Fibroblast of skin of scalp (primary cell): ENCODE data around the gene ADARB2.
"Not testable (repeated sequence)": the region's sequence is repeated elsewhere in the genome, so short reads cannot be mapped to it uniquely, and the experiment has no call there.

ENCODE experiments used
- DNase-seq: peaks from one replicate; pipeline ENCODE4 v3.0.0-alpha.2; 2013

The ADARB2 gene

GRCh38 chr10:1272777-1273161 is 464.6 kb downstream of the ADARB2 start:
- no peak for DNase-seq

- no peak for DNase-seq
These were observed 465.1 kb downstream of the ADARB2 start for GRCh38 chr10:1272079-1272776.

GRCh38 chr10:1270906-1271305 is 466.4 kb downstream of the ADARB2 start:
- no peak for DNase-seq

- DNase-seq: no peak
These were observed 466.8 kb downstream of the ADARB2 start for GRCh38 chr10:1270490-1270889.

GRCh38 chr10:1268831-1269230 is 468.5 kb downstream of the ADARB2 start:
- DNase-seq: no peak

- no peak for DNase-seq
These were observed 469.8 kb downstream of the ADARB2 start for GRCh38 chr10:1267568-1267967.

GRCh38 chr10:1267148-1267547 is 470.2 kb downstream of the ADARB2 start:
- DNase-seq: no peak

- no peak for DNase-seq
These were observed 471.1 kb downstream of the ADARB2 start for GRCh38 chr10:1266033-1266802.

- DNase-seq: no peak
These were observed 473.3 kb downstream of the ADARB2 start for GRCh38 chr10:1264001-1264400.

GRCh38 chr10:1257274-1257673 is 480.1 kb downstream of the ADARB2 start:
- DNase-seq: no peak

- DNase-seq: no peak
These were observed 480.9 kb downstream of the ADARB2 start for GRCh38 chr10:1256432-1256725.

- no peak for DNase-seq
These were observed 481.5 kb downstream of the ADARB2 start for GRCh38 chr10:1255600-1256431.

GRCh38 chr10:1255118-1255517 is 482.2 kb downstream of the ADARB2 start:
- peak; percentile 35 for DNase-seq

GRCh38 chr10:1253523-1254353 is 483.6 kb downstream of the ADARB2 start:
- DNase-seq: no peak

- no peak for DNase-seq
These were observed 485.6 kb downstream of the ADARB2 start for GRCh38 chr10:1251769-1252168.

GRCh38 chr10:1249142-1249920 is 488.0 kb downstream of the ADARB2 start:
- no peak for DNase-seq

- DNase-seq: not testable (repeated sequence)
These were observed 489.1 kb downstream of the ADARB2 start for GRCh38 chr10:1248262-1248630.

- DNase-seq: no peak
These were observed 489.6 kb downstream of the ADARB2 start for GRCh38 chr10:1247598-1248261.

- no peak for DNase-seq
These were observed 492.8 kb downstream of the ADARB2 start for GRCh38 chr10:1244493-1244892.

- no peak for DNase-seq
These were observed 493.7 kb downstream of the ADARB2 start for GRCh38 chr10:1243486-1244234.
